Stimulated activated CD8-positive, alpha-beta memory T cell treated with anti-CD3 and anti-CD28 coated beads, Interleukin-15, amount 100 ng/mL, for 48 hours (primary cell): ENCODE measurements around the gene PTPRJ.
"Not testable (repeated sequence)": the region's sequence is repeated elsewhere in the genome, so short reads cannot be mapped to it uniquely, and the experiment has no call there.

ENCODE experiments used
- DNase-seq, 2 donors: peaks; one replicate each; pipeline ENCODE4 v3.0.0-alpha.2; 2020; ENCODE audit warnings: low read depth in 2 of 2

PTPRJ gene

GRCh38 chr11:48017831-48018527 is 37.6 kb downstream of the PTPRJ start:
- no peak for DNase-seq

- DNase-seq: no peak
These were observed 38.3 kb downstream of the PTPRJ start for GRCh38 chr11:48018528-48019216.

GRCh38 chr11:48019217-48019584 is 38.8 kb downstream of the PTPRJ start:
- no peak for DNase-seq

GRCh38 chr11:48019595-48019994 is 39.2 kb downstream of the PTPRJ start:
- no peak for DNase-seq

- no peak for DNase-seq
These were observed 39.9 kb downstream of the PTPRJ start for GRCh38 chr11:48020092-48020755.

GRCh38 chr11:48021201-48021820 is 41.0 kb downstream of the PTPRJ start:
- DNase-seq: not testable (repeated sequence)

- no peak for DNase-seq
These were observed 42.1 kb downstream of the PTPRJ start for GRCh38 chr11:48022445-48022844.

- not testable (repeated sequence) for DNase-seq
These were observed 43.2 kb downstream of the PTPRJ start for GRCh38 chr11:48023608-48024007.

- no peak for DNase-seq
These were observed 44.3 kb downstream of the PTPRJ start for GRCh38 chr11:48024635-48025071.

- no peak for DNase-seq
These were observed 45.1 kb downstream of the PTPRJ start for GRCh38 chr11:48025293-48025983.

GRCh38 chr11:48025984-48026340 is 45.6 kb downstream of the PTPRJ start:
- no peak for DNase-seq

GRCh38 chr11:48028914-48029680 is 48.7 kb downstream of the PTPRJ start:
- DNase-seq: no peak

GRCh38 chr11:48029681-48030290 is 49.4 kb downstream of the PTPRJ start:
- no peak for DNase-seq

- DNase-seq: no peak
These were observed 51.2 kb downstream of the PTPRJ start for GRCh38 chr11:48031602-48032001.

- DNase-seq: no peak
These were observed 52.4 kb downstream of the PTPRJ start for GRCh38 chr11:48032721-48033120.

GRCh38 chr11:48033918-48034341 is 53.6 kb downstream of the PTPRJ start:
- DNase-seq: no peak

GRCh38 chr11:48034926-48035871 is 54.8 kb downstream of the PTPRJ start:
- DNase-seq: no peak

GRCh38 chr11:48036011-48036410 is 55.7 kb downstream of the PTPRJ start:
- DNase-seq: no peak

- no peak for DNase-seq
These were observed 56.1 kb downstream of the PTPRJ start for GRCh38 chr11:48036466-48036865.
